SK-N-DZ (cell line): ENCODE measurements around the gene TANC1.

Experiments used
- DNase-seq: peaks from one replicate; pipeline ENCODE4 v3.0.0-alpha.2; 2015; ENCODE audit warnings: low spot score

Gene TANC1

DNA sequence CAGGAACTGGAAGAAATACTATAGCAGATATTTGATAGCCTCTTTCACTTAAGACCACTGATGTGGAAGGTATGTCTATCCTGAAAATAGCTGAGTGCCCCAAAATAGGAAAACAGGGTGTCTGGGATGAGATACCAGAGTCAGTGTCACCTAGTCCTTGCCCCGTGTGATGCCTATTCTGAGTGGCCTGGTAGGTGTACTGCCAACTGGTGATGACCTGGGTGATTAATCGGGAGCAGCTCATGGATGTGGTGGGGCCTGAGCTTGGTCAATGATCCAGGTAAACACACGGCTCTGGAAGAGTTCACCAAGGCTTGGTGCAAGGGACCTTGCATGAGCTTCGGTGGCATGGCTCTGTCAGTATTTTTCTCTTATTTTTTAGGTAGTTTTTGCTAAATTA, 95.2 kb downstream of the TANC1 start:
- no peak for DNase-seq

DNA sequence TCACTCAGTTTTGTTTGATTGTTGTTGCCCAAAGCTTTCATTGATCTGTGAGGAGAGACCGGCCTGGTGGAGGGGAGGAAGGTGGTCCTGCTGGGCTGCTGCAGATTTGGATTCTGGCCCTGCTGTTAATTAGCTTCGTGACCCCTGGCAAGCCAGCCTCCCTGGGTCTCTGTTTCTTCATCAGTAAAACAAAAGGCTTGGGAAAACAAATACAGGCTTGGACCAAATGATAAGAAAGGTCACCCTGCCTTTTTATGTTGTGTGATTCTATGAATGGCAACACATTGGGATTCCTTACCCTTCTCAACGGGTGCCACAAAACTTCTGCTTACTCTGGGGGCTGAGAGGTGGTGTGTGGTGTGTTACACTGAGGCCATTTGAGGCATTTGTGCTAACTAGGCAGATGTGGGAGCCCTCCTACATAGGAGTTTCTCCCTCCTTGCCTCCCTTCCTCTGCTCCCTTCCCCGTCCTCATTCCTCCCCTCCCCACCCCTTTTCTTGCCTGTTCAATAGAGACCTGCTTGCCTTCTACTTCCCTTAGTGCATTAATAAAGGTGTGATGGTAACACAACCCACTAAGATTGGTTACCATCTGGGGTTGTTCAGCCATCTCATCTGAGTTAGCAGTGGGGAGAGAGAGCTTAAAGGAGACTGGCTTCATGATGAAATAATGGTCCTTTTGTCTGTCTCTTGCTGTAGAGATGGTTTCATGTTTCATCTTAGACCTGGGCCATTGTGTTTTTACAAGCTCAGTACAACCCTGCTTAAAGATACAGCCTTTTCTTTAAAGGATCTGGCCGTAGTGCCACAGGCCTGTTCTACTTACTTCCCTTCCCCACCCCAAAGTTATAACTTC, 96.2 kb downstream of the TANC1 start:
- DNase-seq = no peak

DNA sequence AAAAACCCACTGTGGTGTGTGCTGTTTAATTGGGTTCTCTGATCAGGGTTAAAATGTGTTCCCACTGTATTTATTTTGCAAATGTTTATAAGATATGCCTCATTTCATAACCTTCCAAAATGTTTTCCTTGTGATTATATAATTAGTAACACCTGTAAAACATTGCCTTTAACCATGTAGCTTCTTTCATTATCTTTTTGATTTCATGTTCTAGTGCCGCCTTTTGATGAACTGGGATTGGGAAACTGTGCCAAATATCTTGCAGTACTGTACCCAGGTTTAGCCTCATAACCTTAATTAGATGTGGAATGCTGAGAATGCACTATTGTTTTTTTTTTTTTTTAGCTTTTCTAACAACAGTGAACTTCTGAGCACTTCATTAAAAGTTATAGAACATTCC, 96.9 kb downstream of the TANC1 start:
- no peak for DNase-seq

DNA sequence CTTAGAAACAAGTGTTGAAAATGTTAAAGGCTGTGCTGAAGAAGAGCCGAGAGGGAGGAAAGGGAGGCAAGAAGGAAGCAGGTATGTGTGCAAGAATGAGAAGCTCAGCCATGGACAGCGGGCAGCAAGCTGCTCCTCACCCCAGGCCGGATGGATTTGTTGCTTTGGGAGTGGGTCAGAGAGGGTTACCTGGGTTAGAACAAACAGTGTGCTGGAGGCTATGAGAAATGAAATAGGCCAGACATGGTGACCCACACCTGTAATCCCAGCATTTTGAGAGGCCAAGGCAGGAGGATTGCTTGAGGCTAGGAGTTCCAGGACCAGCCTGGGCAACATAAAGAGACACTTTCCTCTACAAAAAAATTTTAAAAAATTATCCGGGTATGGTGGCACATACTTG, 97.5 kb downstream of the TANC1 start:
- DNase-seq = no peak

DNA sequence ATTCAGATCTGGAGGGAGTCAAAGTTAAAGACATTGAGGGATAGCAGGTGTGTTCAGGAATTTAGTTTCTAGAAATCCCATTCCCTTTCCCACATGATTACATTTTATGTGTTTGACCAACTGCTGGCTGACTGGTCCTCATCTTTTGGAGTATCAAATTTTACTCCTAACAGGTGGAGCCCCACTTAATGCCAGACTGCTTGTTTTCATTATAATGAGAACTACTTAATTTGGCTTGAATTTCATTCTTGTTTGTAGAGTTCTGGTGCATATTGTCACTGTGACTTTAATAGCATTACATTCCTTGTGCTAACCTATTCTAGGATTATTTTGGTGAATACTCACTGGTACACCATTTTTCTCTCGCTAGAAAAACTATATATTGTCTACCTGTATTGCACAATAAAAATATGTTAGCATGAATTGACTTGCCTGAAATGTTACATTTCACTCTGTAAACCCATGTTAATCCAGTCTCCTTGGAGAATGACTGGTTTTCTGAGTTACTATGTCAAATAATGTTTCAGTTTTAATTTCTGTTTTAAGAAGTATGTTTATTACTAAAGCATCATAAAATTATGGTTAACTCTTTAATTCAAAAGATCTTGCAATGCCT, 98.2 kb downstream of the TANC1 start:
- DNase-seq = no peak

DNA sequence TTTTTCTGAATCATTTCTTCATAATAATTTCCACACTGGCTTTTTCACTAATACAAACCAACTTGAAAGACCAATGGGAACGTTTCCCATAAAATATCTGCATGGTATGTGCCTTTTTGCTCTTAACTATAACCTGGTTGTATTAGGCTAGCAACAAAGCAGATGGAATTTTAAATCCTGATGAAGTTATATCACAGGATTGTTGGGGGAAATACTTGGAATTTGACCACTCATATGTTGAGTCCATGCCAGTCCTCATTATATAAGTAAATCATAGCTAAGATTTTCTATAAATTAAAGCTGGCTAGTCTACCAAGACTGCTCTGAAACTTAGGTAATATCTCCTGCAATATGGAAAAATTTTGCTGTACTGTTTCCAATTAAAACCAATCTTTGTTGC, 99.5 kb downstream of the TANC1 start:
- DNase-seq = no peak

DNA sequence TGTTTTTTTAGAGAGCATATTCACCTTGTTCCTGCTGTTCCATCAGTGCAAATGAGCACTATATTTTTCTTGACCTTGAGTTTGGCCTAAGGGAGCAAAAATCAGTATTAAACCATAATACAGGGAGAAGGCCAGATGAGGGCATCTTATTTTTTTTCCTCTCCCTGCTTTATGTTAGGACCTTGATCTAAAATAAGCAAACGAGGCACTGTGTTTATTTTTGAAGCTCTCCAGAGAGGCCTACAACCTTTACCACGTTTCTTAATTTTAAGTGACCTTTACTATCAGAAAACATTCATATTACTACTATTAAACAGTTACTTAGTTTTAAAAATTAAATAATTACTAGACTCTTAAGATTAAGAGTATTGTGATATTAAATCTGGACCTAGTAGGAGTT, 100.8 kb downstream of the TANC1 start:
- no peak for DNase-seq

DNA sequence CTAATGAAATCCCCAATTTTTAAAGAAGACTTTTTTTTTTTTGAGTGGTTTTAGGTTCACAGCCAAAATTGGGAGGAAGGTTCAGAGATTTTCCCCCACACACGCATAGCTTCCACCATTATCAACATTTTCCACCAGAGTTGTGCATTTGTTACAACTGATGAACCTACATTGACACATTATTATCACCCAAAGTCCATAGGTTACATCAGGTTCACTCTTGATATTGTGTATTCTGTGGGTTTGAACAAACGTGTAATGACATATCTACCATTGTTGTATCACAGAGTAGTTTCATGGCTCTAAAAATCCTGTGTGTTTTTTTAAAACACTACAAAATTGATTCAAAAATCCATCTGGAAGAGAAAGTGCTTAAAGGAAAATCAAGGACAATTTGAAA, 101.8 kb downstream of the TANC1 start:
- no peak for DNase-seq

DNA sequence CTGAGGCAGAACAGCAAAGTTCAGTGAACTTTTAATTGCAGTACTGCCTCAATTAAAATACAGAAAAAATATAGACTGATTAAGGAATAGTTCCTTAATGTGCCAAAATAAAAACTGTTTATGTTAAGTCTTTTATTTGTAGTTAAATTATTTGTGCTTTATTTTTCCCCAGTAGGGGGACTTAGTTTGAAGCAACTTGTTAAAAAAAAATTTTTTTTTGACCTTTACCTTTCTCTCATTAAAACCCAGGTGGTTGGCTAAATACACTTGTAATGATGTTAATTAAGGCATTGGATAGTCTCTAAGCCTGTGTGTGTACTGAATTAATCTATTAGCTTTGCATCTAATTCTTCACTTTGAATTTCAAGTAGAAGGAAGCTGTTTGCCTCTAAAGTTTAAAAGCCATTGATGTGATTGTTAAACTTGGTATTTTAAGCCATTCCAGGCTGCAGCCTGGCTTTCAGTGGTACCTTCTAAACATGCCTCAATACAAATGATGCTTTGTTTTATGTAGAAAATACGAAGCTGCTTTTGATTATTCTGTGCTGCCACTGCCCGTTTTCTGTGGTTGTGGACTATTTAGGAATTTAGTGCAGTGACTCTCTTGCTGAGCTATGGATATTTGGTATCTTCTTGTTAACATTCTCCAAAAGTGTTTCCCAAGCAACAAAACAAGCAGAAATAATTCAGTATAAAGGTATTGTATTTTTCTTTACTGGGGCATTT, 102.9 kb downstream of the TANC1 start:
- no peak for DNase-seq

DNA sequence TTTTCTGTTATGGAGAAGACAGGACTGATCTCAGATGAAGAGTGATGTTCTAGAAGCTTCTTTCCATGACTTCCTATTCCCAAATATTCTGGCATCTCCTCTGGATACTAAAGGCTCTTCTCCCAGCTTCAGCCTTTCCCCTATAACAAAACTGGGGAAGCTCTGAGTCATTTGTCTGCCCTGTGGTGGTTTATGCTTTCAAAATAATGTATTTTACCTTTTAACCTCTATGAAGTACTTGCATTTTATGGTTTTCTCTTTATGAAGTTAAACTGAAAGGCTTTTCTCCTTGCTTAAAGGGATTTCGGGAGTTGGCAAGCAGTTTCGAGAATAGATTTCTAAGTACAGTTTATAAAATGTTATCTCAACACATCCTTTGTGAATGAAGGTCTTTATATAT, 104.4 kb downstream of the TANC1 start:
- DNase-seq = no peak

DNA sequence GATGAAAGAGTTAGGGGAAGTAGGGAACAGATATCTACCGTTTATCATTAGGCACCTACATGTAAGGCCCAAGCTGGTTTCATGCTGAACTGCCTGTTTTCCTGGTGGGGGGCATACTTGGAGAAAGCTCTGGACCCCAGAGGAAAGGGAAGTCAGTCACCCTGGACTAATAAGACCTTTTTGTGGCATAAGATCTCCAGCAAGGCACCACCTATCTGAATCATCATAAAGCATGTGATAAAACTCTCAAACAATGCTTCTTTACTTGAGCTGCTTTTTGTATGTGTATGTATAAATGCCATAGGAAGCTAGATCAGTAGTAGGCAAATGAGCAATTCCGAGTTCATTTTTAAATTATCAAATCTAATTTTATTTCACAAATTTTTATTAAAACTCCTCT, 104.8 kb downstream of the TANC1 start:
- no peak for DNase-seq

DNA sequence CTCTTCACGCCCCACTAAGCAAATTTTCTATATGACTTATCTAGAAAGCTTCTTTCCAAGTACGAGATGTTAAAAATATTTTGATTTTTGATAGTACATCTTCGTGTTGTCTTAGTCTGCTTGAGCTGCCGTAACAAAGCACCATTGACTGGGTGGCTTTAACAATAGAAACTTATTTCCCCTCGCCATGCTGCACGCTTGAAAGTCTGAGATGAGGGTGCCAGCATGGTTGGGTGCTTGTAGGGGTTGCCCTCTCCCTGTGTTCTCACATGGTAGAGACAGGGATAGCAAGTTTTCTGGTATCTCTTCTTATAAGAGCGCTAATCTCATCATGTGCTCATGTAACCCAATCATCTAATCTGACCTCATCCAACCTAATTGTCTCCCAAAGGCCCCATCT, 106.2 kb downstream of the TANC1 start:
- DNase-seq = no peak

DNA sequence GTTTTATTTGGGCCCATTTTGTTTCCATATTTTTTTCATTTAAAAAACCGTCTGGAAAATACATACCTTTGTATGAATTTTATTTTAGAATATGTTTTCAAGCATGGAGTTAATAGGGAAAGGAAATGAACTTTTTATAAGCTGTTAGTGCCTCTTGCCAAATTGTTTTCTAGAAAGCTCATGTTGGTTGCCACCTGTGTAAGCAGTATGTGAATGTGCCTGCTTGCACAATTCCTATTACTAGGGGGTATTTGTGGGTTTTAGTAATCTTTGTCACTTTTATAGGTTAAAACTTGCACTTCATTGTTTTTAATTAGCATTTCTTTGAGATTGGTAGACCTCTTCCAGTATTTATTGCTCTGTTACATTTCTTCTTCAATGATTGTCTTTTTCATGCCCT, 107.3 kb downstream of the TANC1 start:
- no peak for DNase-seq

DNA sequence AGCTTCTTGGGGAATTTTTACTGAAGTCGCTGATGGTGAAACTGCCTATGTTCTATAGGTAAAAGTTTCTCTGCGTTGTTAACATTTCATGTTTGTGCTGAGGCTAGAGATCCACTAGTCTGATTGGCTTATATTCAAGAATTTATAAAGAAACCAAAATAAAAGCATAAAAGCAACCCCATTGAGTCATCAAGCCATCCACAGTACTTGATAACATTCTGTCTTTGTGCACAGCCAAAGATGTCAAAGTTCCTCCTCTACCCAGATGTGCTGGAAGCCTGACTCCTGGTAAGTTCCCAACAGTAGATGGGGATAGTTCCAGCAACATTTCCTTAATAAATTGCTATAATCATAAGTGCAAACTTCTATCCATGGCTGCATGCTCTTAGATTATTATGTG, 107.8 kb downstream of the TANC1 start:
- DNase-seq = no peak

DNA sequence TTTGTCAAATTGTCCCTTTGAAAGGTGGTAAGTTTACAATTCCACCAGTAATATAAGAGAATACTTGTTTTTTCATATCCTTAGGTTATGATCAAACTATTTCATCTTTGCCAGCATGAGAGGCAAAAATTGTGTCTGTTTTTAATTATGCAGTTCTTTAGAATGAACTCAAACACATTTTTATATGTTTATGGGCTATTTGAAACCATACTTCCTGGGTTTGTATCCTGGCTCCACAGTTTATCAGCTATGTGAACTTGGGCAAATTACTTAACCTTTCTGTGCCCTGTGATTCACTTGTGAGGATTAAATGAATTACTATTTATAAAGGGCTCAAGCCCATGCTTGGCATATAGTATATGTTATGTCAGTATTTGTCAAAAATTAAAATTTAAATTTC, 109.4 kb downstream of the TANC1 start:
- DNase-seq = no peak

DNA sequence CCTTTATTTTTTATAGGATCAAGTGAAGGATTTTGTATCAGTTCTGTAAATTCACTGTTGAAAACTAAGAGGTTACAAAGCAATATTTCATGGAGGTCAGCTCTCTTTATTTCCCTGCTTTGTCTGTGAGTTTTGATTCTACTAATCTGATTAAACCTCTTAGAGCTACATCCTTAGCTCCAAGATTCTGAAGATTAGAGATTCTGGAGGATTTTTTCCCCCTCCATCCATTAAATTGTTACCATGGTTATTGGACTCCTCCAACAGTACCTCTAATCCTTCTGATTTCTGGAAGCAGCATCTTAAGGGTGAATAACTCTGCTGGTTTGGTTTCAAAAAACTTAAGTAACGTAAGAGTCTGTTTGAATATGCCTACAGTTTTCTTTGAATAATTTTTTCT, 110.0 kb downstream of the TANC1 start:
- DNase-seq = peak; percentile 59

DNA sequence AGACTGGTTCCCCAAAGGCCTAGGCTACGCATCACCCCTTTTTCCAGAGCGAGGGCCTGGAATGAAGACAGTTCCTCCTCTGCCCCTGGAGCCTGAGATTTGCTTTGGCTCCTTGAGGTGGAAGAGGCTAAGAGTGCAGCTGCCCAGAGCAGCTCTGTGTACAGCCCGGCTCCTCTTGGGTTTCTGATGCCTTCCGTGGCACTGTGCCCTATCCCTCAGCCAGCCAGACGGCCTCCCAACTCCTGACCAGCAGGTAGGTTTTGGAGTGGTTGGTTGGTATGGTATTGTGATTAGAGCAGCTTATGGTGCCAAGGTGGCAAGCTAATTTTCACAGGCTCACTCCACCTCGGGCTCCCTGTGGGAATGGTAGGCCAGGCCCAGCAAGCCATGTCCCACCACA, 112.2 kb downstream of the TANC1 start:
- no peak for DNase-seq

DNA sequence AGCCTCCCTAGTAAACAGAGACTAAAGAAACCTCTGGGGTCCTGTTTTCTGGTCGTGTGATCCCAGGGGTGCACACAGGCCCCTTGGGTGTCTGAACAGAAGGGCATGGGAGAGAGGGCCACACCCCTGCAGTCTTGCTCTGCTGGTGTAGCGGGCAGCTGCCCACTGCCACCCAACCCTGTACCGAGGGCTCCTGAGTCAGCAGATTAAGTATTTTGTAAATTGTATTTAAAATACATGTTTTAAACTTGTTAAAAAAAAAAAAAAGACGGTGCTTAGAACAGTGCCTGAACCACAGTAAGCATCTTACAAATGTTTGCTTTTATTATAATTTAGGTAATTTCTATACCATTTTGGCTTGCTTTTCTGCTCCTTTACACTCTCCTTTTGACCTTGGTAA, 113.7 kb downstream of the TANC1 start:
- DNase-seq = no peak

DNA sequence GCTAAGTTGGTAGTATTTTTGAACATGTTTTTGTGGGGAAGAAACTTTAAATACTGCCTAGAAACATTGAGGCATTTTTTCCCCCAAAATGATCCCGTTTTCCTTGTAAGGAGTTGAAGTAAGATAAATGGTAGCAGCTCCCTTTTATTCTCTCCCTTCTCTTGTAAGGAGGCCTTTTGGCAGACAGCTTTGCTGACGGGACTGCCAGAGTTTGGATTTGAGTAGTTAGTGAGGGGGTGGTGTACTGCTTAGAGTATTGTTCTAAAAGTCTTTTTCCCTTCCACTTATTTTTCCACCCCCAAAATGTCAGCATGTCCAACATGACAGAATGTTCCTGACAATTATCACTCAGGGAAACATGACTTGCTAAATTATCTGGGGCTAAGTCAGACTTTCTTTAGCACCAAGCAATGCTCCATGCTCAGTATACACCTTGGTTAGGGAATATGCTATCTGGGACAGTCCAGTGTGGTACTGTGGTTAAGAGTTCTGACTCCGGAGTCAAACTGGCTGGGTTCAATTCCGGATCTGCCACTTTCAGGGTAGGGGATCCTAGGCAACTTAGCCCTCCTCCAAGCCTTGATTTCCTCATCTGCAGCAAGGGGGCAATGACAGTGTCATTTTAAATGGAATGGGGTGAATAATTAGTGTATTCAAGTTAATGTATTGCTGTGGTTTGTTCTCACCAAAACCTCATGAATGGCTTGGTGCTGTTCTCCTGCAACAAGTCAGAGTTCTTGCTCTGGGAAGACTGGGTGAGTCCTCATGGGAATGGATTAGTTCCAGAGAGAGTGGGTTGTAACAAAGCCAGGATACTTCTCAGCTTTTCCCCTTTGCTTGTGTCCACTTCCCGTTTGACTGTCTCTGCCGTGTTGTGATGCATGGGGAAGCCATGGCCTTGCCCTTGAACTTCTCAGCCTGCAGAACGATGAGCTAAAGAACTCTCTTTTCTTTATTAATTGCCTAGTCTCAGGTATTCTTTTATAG, 116.2 kb downstream of the TANC1 start:
- DNase-seq = no peak

DNA sequence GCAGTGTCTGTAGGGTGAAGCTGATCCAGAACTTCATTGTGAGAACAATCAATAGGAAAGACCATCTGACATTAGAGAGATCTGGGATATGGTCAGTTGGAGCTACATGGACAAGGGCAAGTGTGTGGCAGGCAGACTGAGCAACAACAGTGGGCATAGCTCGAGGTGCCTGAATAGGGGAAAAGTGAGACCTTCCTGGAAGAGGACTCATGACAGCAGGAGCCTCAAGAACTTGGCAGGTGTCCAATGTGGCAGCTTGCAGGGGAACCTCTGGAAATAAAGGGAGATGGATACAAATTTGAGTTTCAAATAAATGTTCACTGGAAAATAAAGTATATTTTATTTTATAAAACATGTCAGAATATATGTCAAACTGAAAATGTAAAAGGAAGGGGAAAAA, 117.9 kb downstream of the TANC1 start:
- no peak for DNase-seq

DNA sequence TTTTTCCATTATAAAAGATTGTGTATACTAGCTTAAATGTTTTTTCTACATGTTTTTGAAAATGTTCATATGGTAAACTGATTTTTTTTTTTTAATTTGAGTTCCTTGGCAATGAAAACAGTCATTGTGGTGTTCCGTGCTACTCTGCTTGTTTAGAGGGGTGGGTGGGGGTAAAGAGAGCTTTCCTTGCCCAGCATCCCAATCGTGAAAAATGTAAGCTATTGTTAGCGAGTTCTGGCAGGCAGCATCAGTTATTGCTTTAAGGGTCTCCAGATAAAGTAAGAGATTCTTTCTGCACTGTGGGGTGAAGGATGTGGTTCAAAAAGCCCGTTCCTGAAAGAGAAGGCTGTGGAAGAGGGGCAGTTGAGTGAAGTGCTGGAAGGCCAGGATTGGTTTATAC, 118.4 kb downstream of the TANC1 start:
- no peak for DNase-seq

DNA sequence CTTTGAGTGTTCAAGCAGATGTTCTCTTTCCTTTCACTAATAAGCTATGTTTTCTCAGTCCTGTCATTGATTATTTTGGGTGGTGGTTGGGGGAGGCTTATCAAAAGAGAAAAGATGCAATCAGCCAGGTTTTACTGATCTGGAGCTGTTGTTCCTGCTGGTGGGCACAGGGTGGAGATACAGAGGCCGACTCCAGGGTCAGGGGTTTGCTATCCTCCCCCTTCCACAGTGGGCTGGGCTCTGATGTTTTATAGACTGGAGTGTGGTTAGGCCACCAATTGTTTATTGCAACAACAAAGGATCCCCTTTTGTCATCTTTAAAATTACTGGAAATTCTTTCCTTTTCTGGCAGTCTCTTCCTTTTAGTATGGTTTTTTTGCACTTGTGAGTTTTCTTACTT, 120.5 kb downstream of the TANC1 start:
- DNase-seq = no peak
